IPS-18a (cell line): ENCODE data around the gene SAMMSON.

Experiments
- H3K27ac ChIP-seq: one replicate; pipeline ENCODE4 v1.5.1; 2013; ENCODE audit warnings: low read length
- H3K27me3 ChIP-seq: one replicate; pipeline ENCODE4 v1.6.1; 2013; ENCODE audit warnings: mild to moderate bottlenecking, low read length; ENCODE audit not compliant: control insufficient read depth, insufficient read depth
- H3K36me3 ChIP-seq: one replicate; pipeline ENCODE4 v1.6.1; 2013; ENCODE audit warnings: low read depth, low read length; ENCODE audit not compliant: control insufficient read depth
- H3K4me1 ChIP-seq: one replicate; pipeline ENCODE4 v1.6.1; 2013; ENCODE audit warnings: low read depth, low read length; ENCODE audit not compliant: control insufficient read depth
- H3K4me3 ChIP-seq: one replicate; pipeline ENCODE4 v1.5.1; 2013; ENCODE audit warnings: low read length
- H3K9ac ChIP-seq: one replicate; pipeline ENCODE4 v1.6.1; 2013; ENCODE audit warnings: mild to moderate bottlenecking, low read length, moderate library complexity
- H3K9me3 ChIP-seq: one replicate; pipeline ENCODE4 v1.6.1; 2013; ENCODE audit warnings: low read depth, low read length; ENCODE audit not compliant: control insufficient read depth

SAMMSON gene

DNA sequence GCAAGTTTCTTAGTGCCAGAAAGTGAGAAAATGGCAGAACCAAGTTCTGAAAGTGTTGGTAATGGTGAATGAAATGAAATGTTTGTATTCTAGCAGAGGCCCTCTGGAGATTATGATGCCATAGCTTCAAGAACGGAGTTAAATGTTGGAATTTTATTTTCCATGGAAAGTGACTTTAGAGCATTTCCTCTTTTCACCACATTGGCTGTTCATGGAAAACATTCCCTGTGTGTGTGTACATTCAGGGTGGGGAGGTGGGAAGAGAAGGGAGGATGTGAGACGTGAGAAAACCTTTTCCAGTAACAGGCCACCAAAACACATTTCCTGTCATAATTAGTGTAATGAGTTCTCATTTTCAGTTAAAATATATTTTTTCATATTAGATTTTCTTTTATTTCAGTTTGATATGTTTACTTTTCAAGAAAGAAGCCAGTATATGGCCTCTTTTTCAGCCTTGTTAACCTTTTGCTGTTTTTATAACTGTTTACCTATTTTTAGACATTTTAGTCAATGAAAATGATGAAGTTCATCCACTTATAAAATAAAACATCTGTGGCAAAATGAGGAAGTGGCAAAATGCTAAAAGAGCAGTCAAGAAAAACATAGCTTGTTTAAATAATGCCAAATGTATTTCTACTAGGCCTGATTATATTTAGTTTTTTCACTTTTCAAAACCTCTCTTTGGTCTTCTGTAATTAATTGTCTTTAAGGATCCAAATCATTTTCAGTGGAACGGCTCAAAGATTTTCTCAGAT is 21.6 kb downstream of the SAMMSON start:
- Histone ChIP-seq H3K27me3 (no peaks in the 10 kb centered on the region), H3K27ac (no peak overlapping the region), H3K4me3 (no peak overlapping the region), H3K4me1 (no peaks in the 10 kb centered on the region), H3K36me3 (no peaks in the 10 kb centered on the region), H3K9ac (no peak overlapping the region), H3K9me3 (no peaks in the 10 kb centered on the region)

DNA sequence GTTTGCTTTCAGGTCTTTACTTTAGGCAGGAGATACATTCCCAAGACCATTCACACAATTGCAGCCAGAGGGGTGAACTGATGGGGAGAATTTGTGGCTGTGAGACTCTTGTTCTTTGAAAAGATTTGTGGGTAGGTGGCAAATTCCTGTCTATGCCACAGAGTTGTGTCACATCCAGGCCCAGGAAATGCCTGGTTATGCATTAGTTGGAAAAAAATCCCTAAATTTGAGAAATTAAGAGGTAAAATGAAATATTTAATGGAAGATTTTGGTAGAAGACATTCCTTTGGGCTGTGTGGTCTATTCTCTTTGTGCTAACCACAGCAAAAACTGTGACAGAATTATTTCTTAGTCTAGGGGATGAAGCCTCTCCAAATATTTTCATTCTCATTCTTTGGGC is 28.8 kb downstream of the SAMMSON start:
- Histone ChIP-seq H3K36me3 (no peaks in the 10 kb centered on the region), H3K27me3 (no peaks in the 10 kb centered on the region), H3K9me3 (no peaks in the 10 kb centered on the region), H3K27ac (no peak overlapping the region), H3K9ac (no peak overlapping the region), H3K4me3 (no peak overlapping the region), H3K4me1 (no peaks in the 10 kb centered on the region)

- Histone ChIP-seq H3K4me3 (no peak overlapping the region), H3K9me3 (no peaks in the 10 kb centered on the region), H3K27ac (no peak overlapping the region), H3K27me3 (no peaks in the 10 kb centered on the region), H3K36me3 (no peaks in the 10 kb centered on the region), H3K4me1 (no peaks in the 10 kb centered on the region), H3K9ac (no peak overlapping the region)
These were observed 39.2 kb downstream of the SAMMSON start for GRCh38 chr3:70038693-70039092.

DNA sequence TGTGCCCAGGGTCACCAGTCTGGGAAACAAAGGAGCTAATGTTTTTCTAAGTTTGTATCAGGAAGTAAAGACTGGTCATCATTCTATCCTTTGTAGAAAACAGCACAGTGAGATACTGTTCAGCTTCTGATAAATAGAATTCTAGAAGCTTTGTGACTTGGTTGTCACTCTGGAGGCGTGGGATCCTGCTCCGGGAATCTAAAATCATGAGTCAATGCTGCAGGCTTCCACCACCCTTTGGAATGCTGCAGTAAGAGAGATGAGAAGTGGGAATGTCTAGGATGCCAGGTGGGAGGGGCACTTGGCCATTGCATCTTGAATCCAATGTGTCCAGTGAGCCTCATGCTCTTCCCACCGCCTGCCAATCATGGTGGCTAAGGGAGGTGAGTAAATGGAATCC is 40.9 kb downstream of the SAMMSON start:
- Histone ChIP-seq H3K9me3 (no peaks in the 10 kb centered on the region), H3K4me3 (no peak overlapping the region), H3K9ac (no peak overlapping the region), H3K27ac (no peak overlapping the region), H3K27me3 (no peaks in the 10 kb centered on the region), H3K36me3 (no peaks in the 10 kb centered on the region), H3K4me1 (no peaks in the 10 kb centered on the region)

DNA sequence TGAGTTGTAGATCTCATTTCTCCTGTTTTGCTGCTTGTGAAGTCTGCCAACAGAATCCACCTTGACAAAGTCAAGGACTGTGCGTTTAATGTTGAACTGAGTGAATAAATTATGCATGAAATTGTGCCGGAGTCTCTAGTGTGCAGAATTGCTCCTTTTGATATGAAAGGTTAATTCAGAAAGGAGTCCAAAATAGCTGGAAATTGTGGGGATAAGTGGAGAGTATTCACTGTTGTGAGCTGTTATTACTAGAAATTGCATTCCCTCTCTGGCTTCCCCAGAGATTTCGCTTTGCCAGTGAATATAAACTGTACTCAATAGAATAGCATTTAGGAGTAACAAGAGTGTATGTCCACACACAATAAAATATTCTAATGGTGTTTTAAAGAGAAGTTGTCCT is 43.1 kb downstream of the SAMMSON start:
- H3K9ac ChIP-seq = no peak overlapping the region
- H3K4me1 ChIP-seq = no peaks in the 10 kb centered on the region
- no peak overlapping the region for H3K27ac ChIP-seq
- no peak overlapping the region for H3K4me3 ChIP-seq
- H3K27me3 ChIP-seq = no peaks in the 10 kb centered on the region
- no peaks in the 10 kb centered on the region for H3K9me3 ChIP-seq
- H3K36me3 ChIP-seq = no peaks in the 10 kb centered on the region

DNA sequence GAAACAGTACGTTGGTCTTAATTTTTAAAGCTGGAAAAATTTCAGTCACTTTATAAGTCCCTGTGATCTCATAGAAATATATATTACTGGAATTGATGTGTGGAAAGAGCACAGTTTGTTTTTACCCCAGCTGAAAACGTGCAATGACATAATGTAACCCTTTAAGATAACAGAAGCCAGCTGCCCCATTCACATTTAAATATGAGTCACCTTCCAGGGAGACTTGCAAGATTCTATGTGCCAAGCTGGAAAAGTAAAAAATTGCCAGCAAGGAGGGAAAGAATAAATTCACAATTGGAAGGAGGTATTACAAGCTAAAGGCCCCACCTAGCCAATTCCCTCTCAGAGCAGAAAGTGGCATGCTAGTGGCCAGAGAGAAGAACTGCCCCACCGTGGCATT is 50.2 kb downstream of the SAMMSON start:
- H3K36me3 ChIP-seq = no peaks in the 10 kb centered on the region
- no peak overlapping the region for H3K9ac ChIP-seq
- H3K27ac ChIP-seq = no peak overlapping the region
- H3K9me3 ChIP-seq = no peaks in the 10 kb centered on the region
- H3K4me1 ChIP-seq = no peaks in the 10 kb centered on the region
- no peak overlapping the region for H3K4me3 ChIP-seq
- H3K27me3 ChIP-seq = no peaks in the 10 kb centered on the region

DNA sequence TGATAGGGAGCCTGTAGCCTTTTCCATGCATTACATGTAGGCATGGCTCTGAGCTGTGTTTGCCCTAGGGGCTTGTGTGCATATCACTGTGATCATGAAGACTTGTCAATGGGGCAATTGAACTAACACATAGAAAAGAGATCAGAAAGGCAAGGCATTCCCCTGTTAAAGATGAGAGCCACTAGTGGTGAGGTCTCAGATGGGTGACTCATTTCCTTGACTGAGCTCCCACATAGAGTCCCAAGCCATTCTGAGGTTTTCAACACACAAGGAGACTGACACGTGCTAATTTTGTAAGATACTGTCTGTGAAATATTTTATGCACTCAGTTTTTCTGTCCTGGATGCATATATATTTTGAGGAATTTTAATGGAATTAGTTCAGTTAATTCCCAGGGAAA is 53.8 kb downstream of the SAMMSON start:
- no peaks in the 10 kb centered on the region for H3K36me3 ChIP-seq
- H3K9me3 ChIP-seq = no peaks in the 10 kb centered on the region
- H3K4me1 ChIP-seq = peaks cover 16% of the 10 kb centered on the region
- H3K9ac ChIP-seq = no peak overlapping the region
- no peaks in the 10 kb centered on the region for H3K27me3 ChIP-seq
- no peak overlapping the region for H3K4me3 ChIP-seq
- no peak overlapping the region for H3K27ac ChIP-seq

DNA sequence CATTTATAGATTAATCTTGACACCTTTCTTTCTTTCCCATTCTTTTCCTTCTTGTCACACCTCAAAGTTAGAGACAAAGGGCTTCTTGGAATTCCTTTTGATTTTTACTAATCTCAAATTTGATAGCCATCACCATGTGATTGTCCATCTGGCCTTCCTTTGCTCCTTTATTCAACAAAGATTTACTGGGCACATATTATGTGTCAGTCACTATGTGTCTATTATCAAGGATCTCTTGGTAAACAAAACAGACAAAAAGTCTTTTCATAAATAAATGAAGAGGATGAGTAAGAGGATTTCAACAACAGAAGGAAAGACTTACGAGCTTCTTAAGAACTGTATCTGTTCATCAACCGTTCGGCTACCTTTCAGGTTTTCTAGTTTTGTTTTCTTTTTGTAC is 56.5 kb downstream of the SAMMSON start:
- Histone ChIP-seq H3K4me3 (no peak overlapping the region), H3K4me1 (peaks cover 18% of the 10 kb centered on the region), H3K27me3 (no peaks in the 10 kb centered on the region), H3K36me3 (no peaks in the 10 kb centered on the region), H3K9ac (no peak overlapping the region), H3K9me3 (no peaks in the 10 kb centered on the region), H3K27ac (no peak overlapping the region)

- Histone ChIP-seq H3K9me3 (no peaks in the 10 kb centered on the region), H3K4me1 (peaks cover 18% of the 10 kb centered on the region), H3K27me3 (no peaks in the 10 kb centered on the region), H3K36me3 (no peaks in the 10 kb centered on the region), H3K27ac (no peak overlapping the region), H3K9ac (no peak overlapping the region), H3K4me3 (no peak overlapping the region)
These were observed 57.9 kb downstream of the SAMMSON start for GRCh38 chr3:70057426-70057825.

GRCh38 chr3:70061096-70061495 is 61.6 kb downstream of the SAMMSON start:
- Histone ChIP-seq H3K4me1 (peaks cover 18% of the 10 kb centered on the region), H3K27ac (no peak overlapping the region), H3K9me3 (no peaks in the 10 kb centered on the region), H3K27me3 (no peaks in the 10 kb centered on the region), H3K4me3 (no peak overlapping the region), H3K36me3 (no peaks in the 10 kb centered on the region), H3K9ac (no peak overlapping the region)

DNA sequence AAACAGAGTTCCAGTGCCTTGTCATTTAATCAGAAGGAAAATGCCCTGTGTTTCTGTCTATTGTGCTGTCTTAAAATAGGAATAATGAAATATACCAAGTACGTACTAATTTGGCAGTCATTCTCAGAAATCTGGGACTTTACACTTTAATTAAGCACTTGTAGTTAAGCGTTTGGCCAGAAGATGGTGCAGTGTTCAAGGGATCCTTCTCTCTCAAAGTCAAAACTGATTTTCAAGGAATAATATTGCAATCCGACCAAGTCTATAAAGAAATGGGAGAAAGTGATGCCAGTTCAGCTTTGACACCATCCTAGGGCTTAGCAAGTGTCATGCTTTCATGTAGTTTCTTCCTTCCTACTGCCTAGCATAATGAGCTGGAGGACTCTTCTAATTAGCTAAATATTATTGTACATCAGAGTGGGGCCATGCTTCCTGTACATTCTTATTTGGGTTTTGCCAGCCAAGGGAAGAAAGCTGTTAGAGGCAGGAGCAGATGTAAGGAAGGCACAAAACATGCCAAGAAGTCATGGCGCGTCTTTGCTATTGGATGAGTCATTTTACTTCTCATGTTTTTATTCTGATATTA is 64.8 kb downstream of the SAMMSON start:
- H3K4me3 ChIP-seq = no peak overlapping the region
- no peaks in the 10 kb centered on the region for H3K36me3 ChIP-seq
- peaks cover 6% of the 10 kb centered on the region for H3K4me1 ChIP-seq
- H3K9me3 ChIP-seq = no peaks in the 10 kb centered on the region
- H3K27ac ChIP-seq = no peak overlapping the region
- no peak overlapping the region for H3K9ac ChIP-seq
- H3K27me3 ChIP-seq = no peaks in the 10 kb centered on the region

DNA sequence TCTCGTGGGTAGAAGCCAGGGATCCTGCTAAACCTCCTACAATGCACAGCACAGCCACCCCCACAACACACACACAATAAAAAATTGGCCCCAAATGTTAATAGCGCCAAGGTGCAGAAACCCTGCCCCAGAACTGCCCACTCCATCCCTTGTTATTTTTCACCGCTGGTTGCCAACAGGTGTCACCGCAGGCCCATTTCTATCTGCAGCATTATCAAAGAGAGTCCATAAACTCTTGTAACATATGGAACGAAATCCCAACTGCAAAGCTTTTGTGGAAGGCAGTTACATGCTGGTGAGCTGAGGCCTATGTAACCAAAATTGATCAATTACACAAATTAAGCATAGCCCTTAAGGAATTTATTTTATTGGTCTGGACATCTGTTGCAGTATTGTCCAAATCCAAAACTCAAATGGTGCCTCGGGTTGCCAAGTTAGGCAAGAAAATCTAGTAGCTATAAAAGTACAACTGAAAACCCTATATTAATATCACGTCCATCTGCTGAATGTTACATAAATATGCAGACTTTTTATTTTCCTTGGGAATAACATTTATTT is 66.2 kb downstream of the SAMMSON start:
- H3K4me3 ChIP-seq = no peak overlapping the region
- no peaks in the 10 kb centered on the region for H3K9me3 ChIP-seq
- no peak overlapping the region for H3K27ac ChIP-seq
- H3K4me1 ChIP-seq = peaks cover 8% of the 10 kb centered on the region
- H3K9ac ChIP-seq = no peak overlapping the region
- H3K36me3 ChIP-seq = no peaks in the 10 kb centered on the region
- H3K27me3 ChIP-seq = no peaks in the 10 kb centered on the region
